PC-9 (cell line): Measurements from ENCODE around the gene SLC35F3. TPM values are rescaled to one million over a fixed set of nuclear protein-coding genes. Genes with fewer than 3 reads are reported as not detected.

ENCODE experiments used
- BruUV-seq: library from RNA; stranded (reverse); fragments of 400-500 nt; replicated peaks from 2 replicates; lab custom pipeline; 2021; lab: Mats Ljungman, UMichigan
- CTCF ChIA-PET: fragments of 300-600 bp; sonication (Branson Sonifier 250); formaldehyde crosslinking; loops from one replicate; lab custom pipeline; 2022; ENCODE audit warnings: antibody characterized with exemption; lab: Charles Lee
- POLR2A ChIA-PET: fragments of 300-600 bp; sonication (Branson Sonifier 250); formaldehyde crosslinking; loops from one replicate; lab custom pipeline; 2022; ENCODE audit warnings: antibody characterized with exemption; ENCODE audit not compliant: unreplicated experiment; lab: Charles Lee
- DNase-seq, 2 experiments: peaks; one replicate each; pipeline versions ENCODE4 v3.0.0 to v3.0.0-alpha.2; 2015 to 2022; ENCODE audit warnings: mixed read lengths in 1 of 2
- H2AFZ ChIP-seq: fragments of 200-600 bp; sonication (generic); 2 replicates; pipeline ENCODE4 v1.8.1; 2017; ENCODE audit warnings: antibody characterized with exemption
- H3F3A ChIP-seq: fragments of 200-600 bp; sonication (generic); 2 replicates; pipeline ENCODE4 v1.8.1; 2017; ENCODE audit warnings: antibody characterized with exemption, mild to moderate bottlenecking, low read depth; ENCODE audit not compliant: insufficient read depth
- H3K27ac ChIP-seq: fragments of 200-600 bp; sonication (generic); 2 replicates; pipeline ENCODE4 v1.6.1; 2016; ENCODE audit warnings: mixed run types
- H3K27me3 ChIP-seq: fragments of 200-600 bp; sonication (generic); 2 replicates; pipeline ENCODE4 v1.6.1; 2016; ENCODE audit warnings: low read depth, mixed run types; ENCODE audit not compliant: insufficient read depth
- H3K36me3 ChIP-seq: fragments of 200-600 bp; sonication (generic); 2 replicates; pipeline ENCODE4 v1.6.1; 2016; ENCODE audit warnings: low read depth, mixed run types
- H3K4me1 ChIP-seq: fragments of 200-600 bp; sonication (generic); replicated peaks from 2 replicates; pipeline ENCODE4 v1.6.1; 2016; ENCODE audit warnings: mixed run types; ENCODE audit not compliant: insufficient read depth
- H3K4me2 ChIP-seq: fragments of 200-600 bp; sonication (generic); 2 replicates; pipeline ENCODE4 v1.6.1; 2017; ENCODE audit warnings: mixed run types
- H3K4me3 ChIP-seq: fragments of 200-600 bp; sonication (generic); 2 replicates; pipeline ENCODE4 v1.6.1; 2016; ENCODE audit warnings: mixed run types
- H3K79me2 ChIP-seq: fragments of 200-600 bp; sonication (generic); 2 replicates; pipeline ENCODE4 v1.6.1; 2017; ENCODE audit warnings: low read depth, mixed run types
- H3K9me2 ChIP-seq: fragments of 200-600 bp; sonication (generic); 2 replicates; pipeline ENCODE4 v1.8.1; 2017; ENCODE audit warnings: mild to moderate bottlenecking; ENCODE audit not compliant: insufficient read depth
- H3K9me3 ChIP-seq: fragments of 200-600 bp; sonication (generic); 2 replicates; pipeline ENCODE4 v1.8.1; 2016; ENCODE audit warnings: low read depth; ENCODE audit not compliant: insufficient read depth
- H4K20me1 ChIP-seq: fragments of 200-600 bp; sonication (generic); 2 replicates; pipeline ENCODE4 v1.8.1; 2017; ENCODE audit not compliant: insufficient read depth
- EZH2 ChIP-seq: fragments of 200-600 bp; sonication (generic); IDR thresholded peaks from 2 replicates; pipeline ENCODE4 v1.8.0; 2017; ENCODE audit warnings: antibody characterized with exemption, low read depth
- intact Hi-C: fragments of 100-400 bp; cut with micrococcal nuclease; formaldehyde crosslinking; loops from one replicate; pipeline ENCODE4 v1.10.0; 2022; ENCODE audit not compliant: unreplicated experiment
- total RNA-seq: library from RNA; stranded (reverse); gene quantifications from 2 replicates; pipeline ENCODE4 v1.2.3, GENCODE V29; 2021
- TF ChIP-seq, protein P1 (sequence below): fragments of 200-600 bp; sonication (generic); conservative IDR thresholded peaks from 2 replicates; pipeline ENCODE4 v1.6.1; 2017; ENCODE audit warnings: mixed run types, antibody characterized with exemption, mild to moderate bottlenecking, moderate library complexity

The SLC35F3 gene
- total RNA-seq, 1 experiment from 2014 or later = 6.1 TPM

DNA sequence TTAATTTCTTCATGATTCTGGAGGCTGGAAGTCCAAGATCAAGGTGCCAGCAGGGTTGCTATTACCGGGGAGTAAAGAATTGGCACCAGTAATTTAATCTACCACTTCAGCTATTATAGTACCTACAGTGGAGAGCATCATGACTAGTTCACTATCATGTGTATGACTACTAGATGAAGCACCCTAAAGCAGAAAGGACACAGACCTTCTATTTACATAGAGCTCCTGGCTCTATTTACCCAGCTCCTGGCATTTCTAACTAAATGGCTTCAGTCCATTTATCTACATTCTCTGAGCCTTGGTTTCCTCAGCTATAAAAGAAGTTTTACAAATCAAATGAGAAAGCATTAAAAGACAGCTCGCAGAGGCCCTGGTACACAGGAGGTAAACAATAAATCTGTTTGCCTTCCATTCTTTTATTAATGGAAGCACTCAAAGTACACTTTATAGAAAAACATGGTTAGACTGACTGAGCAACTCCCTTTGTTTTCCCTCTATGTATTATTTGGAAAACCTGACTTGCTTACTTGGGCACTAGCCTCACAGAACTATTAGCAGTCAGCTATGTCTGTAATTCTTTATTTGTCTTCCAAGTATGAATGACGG lies 203.0 kb downstream of the SLC35F3 start:
- ChIA-PET POLR2A (no interaction called here), CTCF (interaction anchor here (1.2 kb wide), 1 partner anchor 42 kb away, joined by 3 read pairs; no protein-coding TSS in a partner anchor)
- H3F3A ChIP-seq = 0 out of 2 replicates have a peak, but pooled peaks cover 3% of the 10 kb centered on the region
- no peaks in the 10 kb centered on the region for H3K79me2 ChIP-seq
- intact Hi-C loops = no loop called here
- no TSS peak for BruUV-seq
- no peaks in the 10 kb centered on the region for H4K20me1 ChIP-seq
- H3K27me3 ChIP-seq = no peaks in the 10 kb centered on the region
- no peaks in the 10 kb centered on the region for H3K4me1 ChIP-seq
- H3K36me3 ChIP-seq = no peaks in the 10 kb centered on the region
- H3K4me2 ChIP-seq = no peak overlapping the region
- no peak for TF ChIP-seq EZH2
- TF ChIP-seq, protein P1, sequence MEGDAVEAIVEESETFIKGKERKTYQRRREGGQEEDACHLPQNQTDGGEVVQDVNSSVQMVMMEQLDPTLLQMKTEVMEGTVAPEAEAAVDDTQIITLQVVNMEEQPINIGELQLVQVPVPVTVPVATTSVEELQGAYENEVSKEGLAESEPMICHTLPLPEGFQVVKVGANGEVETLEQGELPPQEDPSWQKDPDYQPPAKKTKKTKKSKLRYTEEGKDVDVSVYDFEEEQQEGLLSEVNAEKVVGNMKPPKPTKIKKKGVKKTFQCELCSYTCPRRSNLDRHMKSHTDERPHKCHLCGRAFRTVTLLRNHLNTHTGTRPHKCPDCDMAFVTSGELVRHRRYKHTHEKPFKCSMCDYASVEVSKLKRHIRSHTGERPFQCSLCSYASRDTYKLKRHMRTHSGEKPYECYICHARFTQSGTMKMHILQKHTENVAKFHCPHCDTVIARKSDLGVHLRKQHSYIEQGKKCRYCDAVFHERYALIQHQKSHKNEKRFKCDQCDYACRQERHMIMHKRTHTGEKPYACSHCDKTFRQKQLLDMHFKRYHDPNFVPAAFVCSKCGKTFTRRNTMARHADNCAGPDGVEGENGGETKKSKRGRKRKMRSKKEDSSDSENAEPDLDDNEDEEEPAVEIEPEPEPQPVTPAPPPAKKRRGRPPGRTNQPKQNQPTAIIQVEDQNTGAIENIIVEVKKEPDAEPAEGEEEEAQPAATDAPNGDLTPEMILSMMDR = no peak
- H3K4me3 ChIP-seq = no peak overlapping the region
- H3K27ac ChIP-seq = no peak overlapping the region
- no peak overlapping the region for H2AFZ ChIP-seq
- no peak for DNase-seq
- no peaks in the 10 kb centered on the region for H3K9me2 ChIP-seq
- no peaks in the 10 kb centered on the region; the same call in 1 of the 2 replicates for H3K9me3 ChIP-seq

DNA sequence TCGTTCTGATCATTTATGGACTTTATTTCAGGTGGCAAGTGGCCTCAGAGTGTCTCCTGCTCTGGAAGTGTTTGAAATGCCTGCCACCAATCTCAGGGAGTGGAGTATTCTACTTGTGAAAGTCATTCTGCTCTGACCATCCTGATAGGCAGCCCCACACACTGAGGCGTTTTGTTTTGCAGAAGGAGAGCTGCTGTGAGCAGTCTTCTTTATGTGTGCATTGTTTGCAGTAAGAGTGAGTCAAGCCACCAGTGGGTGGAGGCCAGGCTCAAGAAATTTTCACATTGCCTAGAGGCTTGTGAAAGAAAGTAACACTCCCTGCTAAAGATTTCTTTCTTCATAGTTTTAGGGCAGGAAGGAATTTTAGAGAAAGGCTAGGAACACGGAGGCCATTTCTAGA lies 204.4 kb downstream of the SLC35F3 start:
- DNase-seq = no peak
- CTCF ChIA-PET = no interaction called here
- no peak overlapping the region for H3K4me2 ChIP-seq

DNA sequence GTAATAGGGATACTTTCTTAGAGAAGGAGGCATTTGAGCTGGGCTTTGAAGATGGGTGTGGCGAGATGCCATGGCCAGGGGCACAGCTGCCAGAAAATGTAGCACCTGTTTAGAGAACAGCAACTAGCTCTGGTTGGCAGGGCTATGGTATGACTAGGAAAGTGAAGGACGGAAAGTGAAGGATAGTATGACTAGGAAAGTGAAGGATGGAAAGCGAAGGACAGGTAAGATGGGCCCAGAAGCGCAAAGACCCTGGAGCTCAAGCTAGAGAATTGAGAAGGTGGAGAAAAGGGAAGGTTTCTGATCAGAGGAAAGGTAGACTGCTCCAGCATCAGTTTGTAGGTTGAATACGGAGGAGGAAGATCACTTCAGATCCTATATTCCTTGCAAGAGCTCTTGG lies 205.4 kb downstream of the SLC35F3 start:
- ChIA-PET POLR2A (no interaction called here), CTCF (interaction anchor here (0.5 to 0.6 kb wide), 2 partner anchors 709 to 809 kb away, joined by 3 read pairs; no protein-coding TSS in a partner anchor)
- H3K79me2 ChIP-seq = no peaks in the 10 kb centered on the region
- 0 out of 2 replicates have a peak, but pooled peaks cover 3% of the 10 kb centered on the region for H3F3A ChIP-seq
- intact Hi-C loops = loop anchor here (2.0 to 10.0 kb wide), 5 partner anchors 365 to 1307 kb away; partner anchors contain the start of gene TARBP1
- no peak overlapping the region for H2AFZ ChIP-seq
- no peaks in the 10 kb centered on the region for H3K36me3 ChIP-seq
- H3K4me3 ChIP-seq = no peak overlapping the region
- H4K20me1 ChIP-seq = no peaks in the 10 kb centered on the region
- H3K4me2 ChIP-seq = no peak overlapping the region
- no peak for DNase-seq
- H3K9me2 ChIP-seq = no peaks in the 10 kb centered on the region
- no peaks in the 10 kb centered on the region for H3K4me1 ChIP-seq
- no TSS peak for BruUV-seq
- TF ChIP-seq EZH2 = no peak
- TF ChIP-seq, protein P1 = no peak
- no peaks in the 10 kb centered on the region; the same call in 1 of the 2 replicates for H3K9me3 ChIP-seq
- H3K27ac ChIP-seq = no peak overlapping the region
- no peaks in the 10 kb centered on the region for H3K27me3 ChIP-seq

More for the DNA sequence above, 204.4 kb downstream of the SLC35F3 start:
- H3K9me2 ChIP-seq = no peaks in the 10 kb centered on the region
- H3K27ac ChIP-seq = no peak overlapping the region
- POLR2A ChIA-PET = no interaction called here
- H3K79me2 ChIP-seq = no peaks in the 10 kb centered on the region
- no peaks in the 10 kb centered on the region for H3K27me3 ChIP-seq
- no peak overlapping the region for H2AFZ ChIP-seq
- 0 out of 2 replicates have a peak, but pooled peaks cover 3% of the 10 kb centered on the region for H3F3A ChIP-seq
- H3K36me3 ChIP-seq = no peaks in the 10 kb centered on the region
- no peaks in the 10 kb centered on the region; the same call in 1 of the 2 replicates for H3K9me3 ChIP-seq
- H3K4me1 ChIP-seq = no peaks in the 10 kb centered on the region
- intact Hi-C loops = no loop called here
- no peaks in the 10 kb centered on the region for H4K20me1 ChIP-seq
- TF ChIP-seq, protein P1 = no peak
- TF ChIP-seq EZH2 = no peak
- no peak overlapping the region for H3K4me3 ChIP-seq
- no TSS peak for BruUV-seq
